ENCODE results near the gene ETS2. TPM values are rescaled to one million over a fixed set of nuclear protein-coding genes. Genes with fewer than 3 reads are reported as not detected.

ETS2 gene
- total RNA-seq, 1 experiment from 2014 or later = 20.4 TPM

DNA sequence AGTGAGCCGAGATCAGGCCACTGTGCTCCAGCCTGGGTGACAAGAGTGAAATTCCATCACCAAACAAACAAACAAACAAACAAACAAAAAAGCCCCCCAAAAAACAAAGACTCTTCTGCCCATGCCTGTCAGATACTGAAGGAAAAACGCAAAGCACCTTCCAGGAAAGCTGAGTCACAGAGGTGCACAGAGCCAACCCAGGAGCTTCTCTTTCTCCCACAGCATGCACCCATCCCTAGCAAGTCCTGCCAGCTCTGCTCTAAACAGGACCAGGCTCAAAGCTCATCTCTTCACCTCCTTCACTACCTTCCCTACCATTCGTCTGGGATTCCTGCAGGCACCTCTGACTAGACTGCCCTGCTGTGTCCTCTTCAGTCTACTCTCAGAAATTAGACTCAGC, 46.5 kb downstream of the ETS2 start:
- POLR2A ChIA-PET = no interaction called here
- intact Hi-C loops (cut with micrococcal nuclease; ENCODE audit: unreplicated experiment) = no loop called here

DNA sequence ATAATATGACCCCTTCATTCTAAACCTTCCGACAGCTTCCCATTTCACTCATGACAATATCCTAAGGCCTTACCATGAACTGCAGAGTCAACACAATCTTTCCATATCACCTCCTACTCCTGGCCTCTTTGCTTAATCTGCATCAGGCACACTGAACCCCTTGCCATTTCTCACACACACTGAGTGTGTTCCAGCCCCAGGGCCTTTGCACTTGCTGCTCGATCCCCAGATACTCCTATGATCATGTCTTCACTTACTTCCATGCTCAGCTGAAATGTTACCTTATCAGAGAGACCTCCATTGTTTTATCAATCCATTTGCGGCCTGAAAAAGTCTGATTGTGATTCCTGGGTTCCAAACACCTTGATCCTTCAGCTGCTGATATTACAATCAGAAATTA, 47.0 kb downstream of the ETS2 start:
- no peaks in the 10 kb centered on the region for H3K9me3 Mint-ChIP-seq (ENCODE audit: unreplicated experiment)
- no peak overlapping the region for H3K4me3 ChIP-seq (ENCODE audit: low read depth, low read length)
- BruUV-seq (replicated peaks) = no TSS peak
- H3K36me3 ChIP-seq (ENCODE audit: control insufficient read depth, insufficient read depth, low read length) = no peaks in the 10 kb centered on the region
- no peaks in the 10 kb centered on the region for H3K4me1 Mint-ChIP-seq (ENCODE audit: low read depth, unreplicated experiment)
- H3K27me3 ChIP-seq (replicated peaks; ENCODE audit: control insufficient read depth, insufficient read depth, low read length) = no peaks in the 10 kb centered on the region
- ChIA-PET POLR2A (no interaction called here), CTCF (no interaction called here)
- H3K4me1 ChIP-seq = no peaks in the 10 kb centered on the region
- no peaks in the 10 kb centered on the region for H3K9me3 ChIP-seq
- TF ChIP-seq, protein P1, sequence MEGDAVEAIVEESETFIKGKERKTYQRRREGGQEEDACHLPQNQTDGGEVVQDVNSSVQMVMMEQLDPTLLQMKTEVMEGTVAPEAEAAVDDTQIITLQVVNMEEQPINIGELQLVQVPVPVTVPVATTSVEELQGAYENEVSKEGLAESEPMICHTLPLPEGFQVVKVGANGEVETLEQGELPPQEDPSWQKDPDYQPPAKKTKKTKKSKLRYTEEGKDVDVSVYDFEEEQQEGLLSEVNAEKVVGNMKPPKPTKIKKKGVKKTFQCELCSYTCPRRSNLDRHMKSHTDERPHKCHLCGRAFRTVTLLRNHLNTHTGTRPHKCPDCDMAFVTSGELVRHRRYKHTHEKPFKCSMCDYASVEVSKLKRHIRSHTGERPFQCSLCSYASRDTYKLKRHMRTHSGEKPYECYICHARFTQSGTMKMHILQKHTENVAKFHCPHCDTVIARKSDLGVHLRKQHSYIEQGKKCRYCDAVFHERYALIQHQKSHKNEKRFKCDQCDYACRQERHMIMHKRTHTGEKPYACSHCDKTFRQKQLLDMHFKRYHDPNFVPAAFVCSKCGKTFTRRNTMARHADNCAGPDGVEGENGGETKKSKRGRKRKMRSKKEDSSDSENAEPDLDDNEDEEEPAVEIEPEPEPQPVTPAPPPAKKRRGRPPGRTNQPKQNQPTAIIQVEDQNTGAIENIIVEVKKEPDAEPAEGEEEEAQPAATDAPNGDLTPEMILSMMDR (IDR thresholded peaks at IDR 0.05; ENCODE audit: insufficient read depth in 1 of 2, low read depth in 1 of 2, low read length in 1 of 2, severe bottlenecking in 1 of 2, unreplicated experiment in 1 of 2) = no peak
- no peak overlapping the region for H3K4me3 Mint-ChIP-seq (ENCODE audit: unreplicated experiment)
- no peaks in the 10 kb centered on the region for H3K27me3 Mint-ChIP-seq (ENCODE audit: insufficient read depth, unreplicated experiment)
- intact Hi-C loops (cut with micrococcal nuclease; ENCODE audit: unreplicated experiment) = no loop called here
- H3K36me3 Mint-ChIP-seq (ENCODE audit: insufficient read depth, unreplicated experiment) = no peaks in the 10 kb centered on the region
- DNase-seq = no peak
- no peak overlapping the region for H3K27ac Mint-ChIP-seq (ENCODE audit: unreplicated experiment)

More for the DNA sequence above, 46.5 kb downstream of the ETS2 start:
- Mint-ChIP-seq H3K4me1 (ENCODE audit: low read depth, unreplicated experiment) (no peaks in the 10 kb centered on the region), H3K27me3 (ENCODE audit: insufficient read depth, unreplicated experiment) (no peaks in the 10 kb centered on the region), H3K36me3 (ENCODE audit: insufficient read depth, unreplicated experiment) (no peaks in the 10 kb centered on the region), H3K27ac (ENCODE audit: unreplicated experiment) (no peak overlapping the region), H3K9me3 (ENCODE audit: unreplicated experiment) (no peaks in the 10 kb centered on the region), H3K4me3 (ENCODE audit: unreplicated experiment) (no peak overlapping the region)
- no peaks in the 10 kb centered on the region for H3K9me3 ChIP-seq
- no peak for DNase-seq
- no TSS peak for BruUV-seq (replicated peaks)
- CTCF ChIA-PET = no interaction called here
- TF ChIP-seq, protein P1 (IDR thresholded peaks at IDR 0.05; ENCODE audit: insufficient read depth in 1 of 2, low read depth in 1 of 2, low read length in 1 of 2, severe bottlenecking in 1 of 2, unreplicated experiment in 1 of 2) = no peak
- no peaks in the 10 kb centered on the region for H3K36me3 ChIP-seq (ENCODE audit: control insufficient read depth, insufficient read depth, low read length)
- H3K27me3 ChIP-seq (replicated peaks; ENCODE audit: control insufficient read depth, insufficient read depth, low read length) = no peaks in the 10 kb centered on the region
- no peaks in the 10 kb centered on the region for H3K4me1 ChIP-seq
- no peak overlapping the region for H3K4me3 ChIP-seq (ENCODE audit: low read depth, low read length)

DNA sequence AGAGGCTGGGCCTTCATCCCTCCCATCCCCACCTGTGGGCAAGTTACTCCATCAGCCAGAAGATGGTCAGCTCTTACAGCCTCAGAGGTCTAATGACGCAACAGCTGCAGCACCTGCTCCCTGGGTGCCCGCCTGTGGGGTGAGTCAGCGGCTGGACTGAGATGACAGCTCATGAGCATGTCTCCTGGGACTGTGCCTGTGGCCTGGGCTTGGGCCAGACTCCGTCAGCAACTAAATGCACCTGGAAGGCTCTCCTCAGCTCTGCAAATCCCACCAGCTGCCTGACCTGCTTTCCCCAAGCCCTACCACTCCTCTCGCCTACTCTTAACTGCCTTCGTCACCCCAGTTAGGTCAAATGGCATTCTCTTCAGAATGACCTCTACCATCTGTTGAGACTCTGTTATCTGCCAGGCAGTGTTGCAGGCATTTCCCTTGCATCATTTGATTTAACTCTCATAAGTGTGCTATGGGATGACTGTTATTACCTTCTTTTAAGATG, 47.7 kb downstream of the ETS2 start:
- intact Hi-C loops (cut with micrococcal nuclease; ENCODE audit: unreplicated experiment) = no loop called here
- Mint-ChIP-seq H3K36me3 (ENCODE audit: insufficient read depth, unreplicated experiment) (no peaks in the 10 kb centered on the region), H3K4me3 (ENCODE audit: unreplicated experiment) (no peak overlapping the region), H3K27ac (ENCODE audit: unreplicated experiment) (no peak overlapping the region), H3K4me1 (ENCODE audit: low read depth, unreplicated experiment) (no peaks in the 10 kb centered on the region), H3K9me3 (ENCODE audit: unreplicated experiment) (no peaks in the 10 kb centered on the region), H3K27me3 (ENCODE audit: insufficient read depth, unreplicated experiment) (no peaks in the 10 kb centered on the region)
- Histone ChIP-seq H3K36me3 (ENCODE audit: control insufficient read depth, insufficient read depth, low read length) (no peaks in the 10 kb centered on the region), H3K4me1 (no peaks in the 10 kb centered on the region), H3K9me3 (no peaks in the 10 kb centered on the region), H3K4me3 (ENCODE audit: low read depth, low read length) (no peak overlapping the region), H3K27me3 (replicated peaks; ENCODE audit: control insufficient read depth, insufficient read depth, low read length) (no peaks in the 10 kb centered on the region)
- ChIA-PET CTCF (interaction anchor here (0.6 kb wide), 1 partner anchor 305 kb away, joined by 5 read pairs; no protein-coding TSS in a partner anchor), POLR2A (no interaction called here)
- no TSS peak for BruUV-seq (replicated peaks)
- peak; percentile 26 to 47 for DNase-seq
- TF ChIP-seq, protein P1 (IDR thresholded peaks at IDR 0.05; ENCODE audit: insufficient read depth in 1 of 2, low read depth in 1 of 2, low read length in 1 of 2, severe bottlenecking in 1 of 2, unreplicated experiment in 1 of 2) = no peak

Measured in Caco-2 (cell line).